Left hindlimb (tissue), 1 donor: Measurements from ENCODE around the gene RRAGA.
A peak's percentile ranks its signal among the peaks of the same experiment; 100 is the strongest.
"Not testable (repeated sequence)": the region's sequence is repeated elsewhere in the genome, so short reads cannot be mapped to it uniquely, and the experiment has no call there.

Experiments used
- DNase-seq: peaks from one replicate; pipeline ENCODE4 v3.0.0-alpha.2; 2018

RRAGA gene

GRCh38 chr9:19048966-19049916 lies at the start of gene RRAGA:
Gene RRAGA, plus strand, starts transcription at chr9:19049427. Its CDS starts 233 bp downstream, at chr9:19049660.
- peak; percentile 97 for DNase-seq

- no peak for DNase-seq
These were observed 49.1 kb upstream of the RRAGA start for GRCh38 chr9:19000133-19000532.

- no peak for DNase-seq
These were observed 39.7 kb upstream of the RRAGA start for GRCh38 chr9:19009391-19009965.

- no peak for DNase-seq
These were observed 31.0 kb upstream of the RRAGA start for GRCh38 chr9:19018201-19018600.

GRCh38 chr9:19020886-19021455 lies 28.3 kb upstream of the RRAGA start:
- DNase-seq = no peak

GRCh38 chr9:19021649-19022048 lies 27.6 kb upstream of the RRAGA start:
- not testable (repeated sequence) for DNase-seq

GRCh38 chr9:19022206-19022605 lies 27.0 kb upstream of the RRAGA start:
- DNase-seq = no peak

GRCh38 chr9:19023078-19023477 lies 26.1 kb upstream of the RRAGA start:
- DNase-seq = no peak

GRCh38 chr9:19026375-19026774 lies 22.9 kb upstream of the RRAGA start:
- DNase-seq = no peak

- DNase-seq = no peak
These were observed 21.4 kb upstream of the RRAGA start for GRCh38 chr9:19027825-19028224.

- DNase-seq = peak; percentile 47
These were observed 20.3 kb upstream of the RRAGA start for GRCh38 chr9:19028835-19029451.

- no peak for DNase-seq
These were observed 18.3 kb upstream of the RRAGA start for GRCh38 chr9:19030899-19031298.

GRCh38 chr9:19032406-19032805 lies 16.8 kb upstream of the RRAGA start:
- no peak for DNase-seq

GRCh38 chr9:19033015-19033414 lies 16.2 kb upstream of the RRAGA start, which contains the start of gene SAXO1:
Gene SAXO1, minus strand, starts transcription at chr9:19033209. Its CDS starts 301 bp downstream, at chr9:19032908.
- no peak for DNase-seq

GRCh38 chr9:19036611-19037010 lies 12.6 kb upstream of the RRAGA start:
- DNase-seq = no peak

- no peak for DNase-seq
These were observed 850 bp downstream of the RRAGA start for GRCh38 chr9:19049917-19050636.

- no peak for DNase-seq
These were observed 1.7 kb downstream of the RRAGA start for GRCh38 chr9:19050637-19051591.

GRCh38 chr9:19057033-19057432 lies 7.8 kb downstream of the RRAGA start:
- no peak for DNase-seq

- no peak for DNase-seq
These were observed 25.0 kb downstream of the RRAGA start for GRCh38 chr9:19074229-19074628.

GRCh38 chr9:19074836-19075235 lies 25.6 kb downstream of the RRAGA start:
- DNase-seq = no peak

GRCh38 chr9:19085295-19085694 lies 36.1 kb downstream of the RRAGA start:
- DNase-seq = no peak
